Measurements from ENCODE around the gene CLMN. TPM values are rescaled to one million over a fixed set of nuclear protein-coding genes. Genes with fewer than 3 reads are reported as not detected.

Gene CLMN
- total RNA-seq, 1 donor from 2014 or later, result 7.7 TPM

GRCh38 chr14:95292660-95293425, 26.9 kb downstream of the CLMN start:
- no peaks in the 10 kb centered on the region for H3K9me3 Mint-ChIP-seq
- H3K27ac Mint-ChIP-seq (ENCODE audit: unreplicated experiment), result no peak overlapping the region
- TF ChIP-seq, protein P1, sequence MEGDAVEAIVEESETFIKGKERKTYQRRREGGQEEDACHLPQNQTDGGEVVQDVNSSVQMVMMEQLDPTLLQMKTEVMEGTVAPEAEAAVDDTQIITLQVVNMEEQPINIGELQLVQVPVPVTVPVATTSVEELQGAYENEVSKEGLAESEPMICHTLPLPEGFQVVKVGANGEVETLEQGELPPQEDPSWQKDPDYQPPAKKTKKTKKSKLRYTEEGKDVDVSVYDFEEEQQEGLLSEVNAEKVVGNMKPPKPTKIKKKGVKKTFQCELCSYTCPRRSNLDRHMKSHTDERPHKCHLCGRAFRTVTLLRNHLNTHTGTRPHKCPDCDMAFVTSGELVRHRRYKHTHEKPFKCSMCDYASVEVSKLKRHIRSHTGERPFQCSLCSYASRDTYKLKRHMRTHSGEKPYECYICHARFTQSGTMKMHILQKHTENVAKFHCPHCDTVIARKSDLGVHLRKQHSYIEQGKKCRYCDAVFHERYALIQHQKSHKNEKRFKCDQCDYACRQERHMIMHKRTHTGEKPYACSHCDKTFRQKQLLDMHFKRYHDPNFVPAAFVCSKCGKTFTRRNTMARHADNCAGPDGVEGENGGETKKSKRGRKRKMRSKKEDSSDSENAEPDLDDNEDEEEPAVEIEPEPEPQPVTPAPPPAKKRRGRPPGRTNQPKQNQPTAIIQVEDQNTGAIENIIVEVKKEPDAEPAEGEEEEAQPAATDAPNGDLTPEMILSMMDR (conservative IDR thresholded peaks at IDR 0.05), result no peak
- no peaks in the 10 kb centered on the region for H3K36me3 Mint-ChIP-seq (ENCODE audit: low read depth)
- peaks cover 11% of the 10 kb centered on the region for H3K4me1 Mint-ChIP-seq
- H3K4me3 Mint-ChIP-seq, result no peak overlapping the region
- no peaks in the 10 kb centered on the region for H3K27me3 Mint-ChIP-seq (ENCODE audit: low read depth)
- DNase-seq (ENCODE audit: low read depth, low spot score), result no peak

DNA sequence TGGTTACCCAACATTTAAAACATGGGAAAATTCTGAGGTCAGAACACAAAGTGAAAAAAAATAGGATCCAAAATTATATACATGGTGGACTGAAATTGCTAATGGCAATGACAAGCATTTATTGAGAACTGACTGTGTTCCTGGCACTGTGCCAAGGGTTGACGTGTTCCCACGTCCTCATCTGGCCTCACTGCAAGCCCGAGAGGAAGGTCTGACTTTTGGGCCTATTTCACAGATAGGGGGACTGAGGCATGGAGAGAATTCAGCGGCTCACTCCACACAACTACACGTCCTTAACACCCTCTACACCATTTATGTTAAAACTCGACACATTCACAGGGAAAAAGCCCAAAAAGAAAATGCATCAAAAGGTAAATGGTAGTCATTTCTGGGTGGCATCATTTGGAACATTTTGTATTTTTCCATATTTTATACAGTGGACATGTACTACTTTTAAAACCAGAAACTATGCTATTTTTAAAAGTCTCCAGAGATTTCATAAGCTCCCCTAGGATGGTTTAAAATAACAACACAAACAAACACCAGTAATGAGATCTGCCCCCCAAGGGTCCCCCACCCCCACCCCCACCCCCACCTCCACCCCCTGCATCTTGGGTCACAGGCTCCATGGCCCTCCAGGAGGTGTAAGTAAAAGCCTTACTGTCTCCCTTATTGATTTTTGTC, 27.7 kb downstream of the CLMN start:
- Mint-ChIP-seq H3K9me3 (no peaks in the 10 kb centered on the region), H3K27me3 (ENCODE audit: low read depth) (no peaks in the 10 kb centered on the region), H3K4me3 (no peak overlapping the region), H3K36me3 (ENCODE audit: low read depth) (no peaks in the 10 kb centered on the region), H3K4me1 (peaks cover 11% of the 10 kb centered on the region), H3K27ac (ENCODE audit: unreplicated experiment) (no peak overlapping the region)
- TF ChIP-seq, protein P1 (conservative IDR thresholded peaks at IDR 0.05), result no peak
- no peak for DNase-seq (ENCODE audit: low read depth, low spot score)

DNA sequence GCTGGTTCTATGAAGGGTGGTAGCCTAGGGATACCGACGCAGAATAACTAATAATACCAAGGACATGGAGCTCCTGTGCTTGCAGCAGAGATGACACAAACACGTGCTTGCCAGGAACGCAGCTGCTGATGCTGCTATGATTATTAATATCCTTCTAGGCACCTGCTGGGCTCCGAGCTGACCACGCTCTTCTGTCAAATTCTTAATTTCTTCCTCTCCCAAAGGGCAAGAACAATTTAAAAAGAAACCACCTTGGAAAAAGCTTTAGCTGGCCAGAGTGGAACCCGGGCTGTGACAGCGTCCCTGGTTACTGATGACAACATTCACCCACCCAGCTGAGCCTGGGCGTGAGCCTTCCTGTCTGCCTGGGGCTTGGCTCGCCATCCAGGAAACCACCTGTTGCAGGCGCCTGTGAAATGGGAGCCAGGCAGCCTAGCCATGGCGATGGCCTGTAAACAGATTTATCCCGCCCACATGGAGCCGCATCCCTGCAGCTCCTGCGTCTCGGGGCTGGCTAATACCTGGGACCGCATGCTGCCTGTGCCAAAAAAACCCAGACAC, 28.8 kb downstream of the CLMN start:
- no peaks in the 10 kb centered on the region for H3K9me3 Mint-ChIP-seq
- no peak overlapping the region for H3K4me3 Mint-ChIP-seq
- TF ChIP-seq, protein P1 (conservative IDR thresholded peaks at IDR 0.05), result no peak
- DNase-seq (ENCODE audit: low read depth, low spot score), result no peak
- no peaks in the 10 kb centered on the region for H3K36me3 Mint-ChIP-seq (ENCODE audit: low read depth)
- no peak overlapping the region for H3K27ac Mint-ChIP-seq (ENCODE audit: unreplicated experiment)
- no peaks in the 10 kb centered on the region for H3K27me3 Mint-ChIP-seq (ENCODE audit: low read depth)
- H3K4me1 Mint-ChIP-seq, result peaks cover 11% of the 10 kb centered on the region

GRCh38 chr14:95290021-95290420, 29.7 kb downstream of the CLMN start:
- H3K9me3 Mint-ChIP-seq, result peaks cover 5% of the 10 kb centered on the region
- H3K27me3 Mint-ChIP-seq (ENCODE audit: low read depth), result no peaks in the 10 kb centered on the region
- peaks cover 11% of the 10 kb centered on the region for H3K4me1 Mint-ChIP-seq
- DNase-seq (ENCODE audit: low read depth, low spot score), result no peak
- H3K27ac Mint-ChIP-seq (ENCODE audit: unreplicated experiment), result no peak overlapping the region
- TF ChIP-seq, protein P1 (conservative IDR thresholded peaks at IDR 0.05), result no peak
- H3K4me3 Mint-ChIP-seq, result no peak overlapping the region
- peaks cover 4% of the 10 kb centered on the region for H3K36me3 Mint-ChIP-seq (ENCODE audit: low read depth)

GRCh38 chr14:95289323-95290010, 30.2 kb downstream of the CLMN start:
- peaks cover 11% of the 10 kb centered on the region for H3K4me1 Mint-ChIP-seq
- TF ChIP-seq, protein P1 (conservative IDR thresholded peaks at IDR 0.05), result no peak
- H3K27ac Mint-ChIP-seq (ENCODE audit: unreplicated experiment), result no peak overlapping the region
- peaks cover 5% of the 10 kb centered on the region for H3K36me3 Mint-ChIP-seq (ENCODE audit: low read depth)
- H3K9me3 Mint-ChIP-seq, result peaks cover 5% of the 10 kb centered on the region
- H3K27me3 Mint-ChIP-seq (ENCODE audit: low read depth), result no peaks in the 10 kb centered on the region
- H3K4me3 Mint-ChIP-seq, result no peak overlapping the region
- DNase-seq (ENCODE audit: low read depth, low spot score), result no peak
